Activated effector memory CD4-positive, alpha-beta T cell treated with anti-CD3 and anti-CD28 coated beads, Interleukin-2, amount 50 U/mL, for 16 hours (primary cell): ENCODE results near the gene MTHFS.
"Not testable (repeated sequence)": the region's sequence is repeated elsewhere in the genome, so short reads cannot be mapped to it uniquely, and the experiment has no call there.

Experiments used
- DNase-seq: peaks from one replicate; pipeline ENCODE4 v3.0.0-alpha.2; 2020

Gene MTHFS

GRCh38 chr15:79896634-79897379 lies at the start of gene MTHFS:
Gene MTHFS, minus strand, starts transcription at chr15:79897014. Its CDS starts 26 bp downstream, at chr15:79896988.
- peak; percentile 90 for DNase-seq

GRCh38 chr15:79944622-79945021 lies 47.8 kb upstream of the MTHFS start:
- DNase-seq, result no peak

GRCh38 chr15:79943820-79944219 lies 47.0 kb upstream of the MTHFS start:
- no peak for DNase-seq

- no peak for DNase-seq
These were observed 46.1 kb upstream of the MTHFS start for GRCh38 chr15:79942741-79943481.

GRCh38 chr15:79939399-79939798 lies 42.6 kb upstream of the MTHFS start:
- no peak for DNase-seq

- DNase-seq, result no peak
These were observed 41.3 kb upstream of the MTHFS start for GRCh38 chr15:79938143-79938542.

GRCh38 chr15:79935556-79936201 lies 38.9 kb upstream of the MTHFS start:
- DNase-seq, result not testable (repeated sequence)

GRCh38 chr15:79933231-79933630 lies 36.4 kb upstream of the MTHFS start:
- no peak for DNase-seq

GRCh38 chr15:79932447-79932846 lies 35.6 kb upstream of the MTHFS start:
- DNase-seq, result no peak

GRCh38 chr15:79930516-79930915 lies 33.7 kb upstream of the MTHFS start:
- DNase-seq, result no peak

GRCh38 chr15:79929412-79929811 lies 32.6 kb upstream of the MTHFS start:
- no peak for DNase-seq

- not testable (repeated sequence) for DNase-seq
These were observed 29.3 kb upstream of the MTHFS start for GRCh38 chr15:79926116-79926515.

- DNase-seq, result peak; percentile 63
These were observed 27.6 kb upstream of the MTHFS start for GRCh38 chr15:79924379-79924778.

GRCh38 chr15:79923515-79924169 lies 26.8 kb upstream of the MTHFS start:
- peak; percentile 99 for DNase-seq

GRCh38 chr15:79923079-79923514 lies 26.3 kb upstream of the MTHFS start:
- peak; percentile 88 for DNase-seq

- no peak for DNase-seq
These were observed 25.8 kb upstream of the MTHFS start for GRCh38 chr15:79922512-79923078.

GRCh38 chr15:79919749-79920511 lies 23.1 kb upstream of the MTHFS start:
- DNase-seq, result no peak

- DNase-seq, result no peak
These were observed 22.4 kb upstream of the MTHFS start for GRCh38 chr15:79919090-79919748.

GRCh38 chr15:79918278-79918677 lies 21.5 kb upstream of the MTHFS start:
- DNase-seq, result no peak

- no peak for DNase-seq
These were observed 19.8 kb upstream of the MTHFS start for GRCh38 chr15:79916502-79917132.
